Endothelial cell of umbilical vein (primary cell): ENCODE measurements around the gene RBM45. TPM values are rescaled to one million over a fixed set of nuclear protein-coding genes. Genes with fewer than 3 reads are reported as not detected.

Source experiments
- BruUV-seq: library from RNA; stranded (reverse); fragments of 400-500 nt; replicated peaks from 2 replicates; lab custom pipeline; 2021; lab: Mats Ljungman, UMichigan
- CTCF ChIA-PET: fragments of 300-600, 350-600 bp; sonication (Branson Sonifier 250); formaldehyde crosslinking; loops from one replicate; lab custom pipeline; 2021; ENCODE audit warnings: antibody characterized with exemption, inconsistent platforms; lab: Charles Lee
- POLR2A ChIA-PET: fragments of 300-600, 350-600 bp; sonication (Branson Sonifier 250); formaldehyde crosslinking; loops from one replicate; lab custom pipeline; 2021; ENCODE audit warnings: antibody characterized with exemption, inconsistent platforms; lab: Charles Lee
- DNase-seq: peaks from one replicate; pipeline ENCODE4 v3.0.0-alpha.2; 2011; ENCODE audit warnings: low read depth, low spot score
- FAIRE-seq: peaks from 2 replicates; lab custom pipeline; 2011; peaks lifted over from hg19 to GRCh38; lab: Jason Lieb, UNC
- H2AFZ ChIP-seq: 2 replicates; pipeline ENCODE4 v1.6.0; 2012; ENCODE audit warnings: low read depth, low read length, control low read depth, inconsistent platforms
- H3K27ac ChIP-seq: 2 replicates; pipeline ENCODE4 v1.5.1; 2011; ENCODE audit warnings: low read depth, mild to moderate bottlenecking, control low read depth, low read length, moderate library complexity; ENCODE audit not compliant: insufficient read depth
- H3K27me3 ChIP-seq, 2 experiments: 2 replicates each; pipeline versions ENCODE4 v1.6.0 to v1.6.1; 2011; ENCODE audit warnings: low read length in 2 of 2, mixed read lengths in 1 of 2; ENCODE audit not compliant: control insufficient read depth in 2 of 2, insufficient read depth in 2 of 2
- H3K36me3 ChIP-seq, 2 experiments: 2 replicates in 1 of 2; 3 replicates in 1 of 2; pipeline ENCODE4 v1.5.1; 2011; ENCODE audit warnings: low read length in 2 of 2, mild to moderate bottlenecking in 1 of 2, moderate library complexity in 1 of 2; ENCODE audit not compliant: control insufficient read depth in 2 of 2, insufficient read depth in 2 of 2; ENCODE audit errors: extremely low read depth in 1 of 2
- H3K4me1 ChIP-seq: 3 replicates; pipeline ENCODE4 v1.5.1; 2011; ENCODE audit warnings: mild to moderate bottlenecking, low read length; ENCODE audit not compliant: control insufficient read depth, insufficient read depth; ENCODE audit errors: extremely low read depth
- H3K4me2 ChIP-seq: 2 replicates; pipeline ENCODE4 v1.6.1; 2011; ENCODE audit warnings: low read length, control low read depth, mixed read lengths; ENCODE audit not compliant: insufficient read depth
- H3K4me3 ChIP-seq, 3 experiments: fragments of 200-600 bp in 1 of 3; sonication (generic), shearing (Covaris generic) in 1 of 3; replicated peaks in 1 of 3; 2 replicates each; pipeline ENCODE4 v1.5.1; 2011 to 2016; ENCODE audit warnings: control low read depth in 3 of 3, low read length in 3 of 3, mild to moderate bottlenecking in 2 of 3, inconsistent platforms in 1 of 3, low read depth in 1 of 3, moderate library complexity in 1 of 3; ENCODE audit not compliant: insufficient read depth in 1 of 3
- H3K79me2 ChIP-seq: 2 replicates; pipeline ENCODE4 v1.6.0; 2012; ENCODE audit warnings: low read length, inconsistent platforms; ENCODE audit not compliant: control insufficient read depth, insufficient read depth
- H3K9ac ChIP-seq: replicated peaks from 2 replicates; pipeline ENCODE3; 2011; ENCODE audit warnings: low read length, control low read depth; ENCODE audit not compliant: insufficient read depth; ENCODE audit errors: extremely low read depth
- H3K9me1 ChIP-seq: replicated peaks from 3 replicates; pipeline ENCODE4 v1.6.0; 2011; ENCODE audit warnings: mild to moderate bottlenecking, low read length; ENCODE audit not compliant: control insufficient read depth, insufficient read depth; ENCODE audit errors: extremely low read depth
- H3K9me3 ChIP-seq: replicated peaks from 2 replicates; pipeline ENCODE4 v1.5.1; 2012; ENCODE audit warnings: low read length, inconsistent platforms; ENCODE audit not compliant: control insufficient read depth, insufficient read depth
- H4K20me1 ChIP-seq: replicated peaks from 2 replicates; pipeline ENCODE3; 2011; ENCODE audit warnings: mild to moderate bottlenecking, low read length; ENCODE audit not compliant: control insufficient read depth, insufficient read depth; ENCODE audit errors: extremely low read depth
- CTCF ChIP-seq, 2 donors: IDR thresholded peaks; 1 replicate in 1 of 2; 2 replicates in 1 of 2; pipeline ENCODE4 v1.5.1; 2011; ENCODE audit warnings: low read length in 2 of 2, mild to moderate bottlenecking in 2 of 2, moderate library complexity in 2 of 2, control low read depth in 1 of 2, inconsistent platforms in 1 of 2, low read depth in 1 of 2; ENCODE audit not compliant: insufficient read depth in 1 of 2; ENCODE audit errors: extremely low read depth in 1 of 2
- EZH2 ChIP-seq: IDR thresholded peaks from 2 replicates; pipeline ENCODE4 v1.6.1; 2012; ENCODE audit warnings: borderline replicate concordance, low read depth, mild to moderate bottlenecking, moderate library complexity, low read length, inconsistent platforms; ENCODE audit not compliant: severe bottlenecking
- FOS ChIP-seq: IDR thresholded peaks from 2 replicates; pipeline ENCODE4 v1.6.1; 2011; ENCODE audit warnings: mild to moderate bottlenecking, low read length, moderate library complexity, borderline replicate concordance; ENCODE audit not compliant: insufficient read depth
- GATA2 ChIP-seq: IDR thresholded peaks from 2 replicates; pipeline ENCODE4 v1.7.0; 2011; ENCODE audit warnings: low read depth, mild to moderate bottlenecking, moderate library complexity, mixed read lengths, low read length; ENCODE audit not compliant: insufficient read length, insufficient read depth
- JUN ChIP-seq: IDR thresholded peaks from 2 replicates; pipeline ENCODE4 v1.6.1; 2011; ENCODE audit warnings: borderline replicate concordance, low read depth; ENCODE audit not compliant: insufficient read length, insufficient read depth
- MAX ChIP-seq: IDR thresholded peaks from 2 replicates; pipeline ENCODE4 v1.6.1; 2011; ENCODE audit not compliant: insufficient read depth, insufficient read length
- MYC ChIP-seq: IDR thresholded peaks from one replicate; pipeline ENCODE4 v1.6.1; 2011; ENCODE audit warnings: mild to moderate bottlenecking, low read depth, low read length
- POLR2A ChIP-seq: IDR thresholded peaks from 2 replicates; pipeline ENCODE4 v1.6.1; 2012; ENCODE audit warnings: low read depth, mild to moderate bottlenecking, control low read depth, low read length
- POLR2AphosphoS5 ChIP-seq: IDR thresholded peaks from 2 replicates; pipeline ENCODE4 v1.6.1; 2012; ENCODE audit warnings: low read depth, mild to moderate bottlenecking, control low read depth, low read length, moderate library complexity; ENCODE audit not compliant: insufficient read depth
- dilution Hi-C: fragments of 300-500 bp; cut with MboI; formaldehyde crosslinking; loops from one replicate; pipeline ENCODE4 v1.15.0; 2019; ENCODE audit warnings: low sequenced_read_pairs; ENCODE audit not compliant: extremely low pct_ligation_motif_present
- intact Hi-C: fragments of 100-400 bp; cut with micrococcal nuclease; formaldehyde crosslinking; loops from one replicate; pipeline ENCODE4 v1.10.0; 2022
- polyA plus RNA-seq, 4 experiments: library from polyadenylated mRNA; depleted of rRNA in 3 of 4; stranded (reverse) in 3 of 4; unstranded in 1 of 4; fragments of >200 nt; gene quantifications; 2 replicates each; pipeline versions ENCODE4 v1.2.1 to v1.2.3, GENCODE V29; 2011 to 2012; ENCODE audit warnings: missing spikeins in 1 of 4
- total RNA-seq: library from RNA; stranded (reverse); gene quantifications from 2 replicates; pipeline ENCODE4 v1.2.3, GENCODE V29; 2021

RBM45 gene
- total and polyA plus RNA-seq, 2 donors (not counting 3 experiments of a cell fraction or from before 2014, with no cell fraction given): 6.8 to 12.4 TPM

GRCh38 chr2:178163911-178164310 lies 51.7 kb downstream of the RBM45 start:
- BruUV-seq: no TSS peak
- no peaks in the 10 kb centered on the region for H3K4me1 ChIP-seq
- dilution Hi-C loops: no loop called here
- CTCF ChIA-PET: no interaction called here
- POLR2A ChIA-PET: no interaction called here
- intact Hi-C loops: no loop called here
- no peaks in the 10 kb centered on the region for H3K79me2 ChIP-seq
- H3K9me3 ChIP-seq: no peaks in the 10 kb centered on the region
- FAIRE-seq (no peak), DNase-seq (no peak)
- no peak overlapping the region for H3K4me2 ChIP-seq
- no peaks in the 10 kb centered on the region for H3K36me3 ChIP-seq
- no peaks in the 10 kb centered on the region for H4K20me1 ChIP-seq
- H3K27ac ChIP-seq: no peak overlapping the region
- no peak overlapping the region for H2AFZ ChIP-seq
- TF ChIP-seq CTCF (IDR thresholded peaks at IDR 0.05; ENCODE audit: extremely low read depth in 1 of 2, insufficient read depth in 1 of 2, low read depth in 1 of 2, low read length in 2 of 2) (no peak), JUN (no peak), MYC (no peak), EZH2 (no peak), POLR2A (no peak)
- no peaks in the 10 kb centered on the region for H3K27me3 ChIP-seq
- no peak overlapping the region for H3K4me3 ChIP-seq
- H3K9ac ChIP-seq: no peak overlapping the region
- no peaks in the 10 kb centered on the region for H3K9me1 ChIP-seq

- H4K20me1 ChIP-seq: no peaks in the 10 kb centered on the region
- CTCF ChIA-PET: no interaction called here
- DNase-seq (no peak), FAIRE-seq (no peak)
- dilution Hi-C loops (no loop called here), intact Hi-C loops (no loop called here)
- no peaks in the 10 kb centered on the region for H3K9me1 ChIP-seq
- H2AFZ ChIP-seq: no peak overlapping the region
- H3K27me3 ChIP-seq: peaks cover 4 to 9% of the 10 kb centered on the region in 2 experiments
- no peak overlapping the region for H3K9ac ChIP-seq
- BruUV-seq: no TSS peak
- H3K4me3 ChIP-seq: no peak overlapping the region
- no peaks in the 10 kb centered on the region for H3K9me3 ChIP-seq
- TF ChIP-seq GATA2 (no peak), MAX (no peak), EZH2 (no peak), JUN (no peak), POLR2A (no peak), MYC (no peak), CTCF (IDR thresholded peaks at IDR 0.05; ENCODE audit: extremely low read depth in 1 of 2, insufficient read depth in 1 of 2, low read depth in 1 of 2, low read length in 2 of 2) (no peak), FOS (no peak), POLR2AphosphoS5 (no peak)
- no peak overlapping the region for H3K27ac ChIP-seq
- H3K4me1 ChIP-seq: no peaks in the 10 kb centered on the region
- H3K36me3 ChIP-seq: no peaks in the 10 kb centered on the region
- POLR2A ChIA-PET: no interaction called here
- H3K4me2 ChIP-seq: no peak overlapping the region
- no peaks in the 10 kb centered on the region for H3K79me2 ChIP-seq
Measured at GRCh38 chr2:178173657-178174056, 61.4 kb downstream of the RBM45 start.
